IPS-18a (cell line): ENCODE measurements around the gene C1orf53.

Experiments
- H3K27ac ChIP-seq: one replicate; pipeline ENCODE4 v1.5.1; 2013; ENCODE audit warnings: low read length
- H3K27me3 ChIP-seq: one replicate; pipeline ENCODE4 v1.6.1; 2013; ENCODE audit warnings: mild to moderate bottlenecking, low read length; ENCODE audit not compliant: control insufficient read depth, insufficient read depth
- H3K36me3 ChIP-seq: one replicate; pipeline ENCODE4 v1.6.1; 2013; ENCODE audit warnings: low read depth, low read length; ENCODE audit not compliant: control insufficient read depth
- H3K4me1 ChIP-seq: one replicate; pipeline ENCODE4 v1.6.1; 2013; ENCODE audit warnings: low read depth, low read length; ENCODE audit not compliant: control insufficient read depth
- H3K4me3 ChIP-seq: one replicate; pipeline ENCODE4 v1.5.1; 2013; ENCODE audit warnings: low read length
- H3K9ac ChIP-seq: one replicate; pipeline ENCODE4 v1.6.1; 2013; ENCODE audit warnings: mild to moderate bottlenecking, low read length, moderate library complexity
- H3K9me3 ChIP-seq: one replicate; pipeline ENCODE4 v1.6.1; 2013; ENCODE audit warnings: low read depth, low read length; ENCODE audit not compliant: control insufficient read depth

C1orf53 gene

GRCh38 chr1:197915862-197916499, 13.6 kb downstream of the C1orf53 start:
- H3K9ac ChIP-seq: no peak overlapping the region
- peaks cover 100% of the 10 kb centered on the region for H3K27me3 ChIP-seq
- peaks cover 53% of the 10 kb centered on the region for H3K4me1 ChIP-seq

DNA sequence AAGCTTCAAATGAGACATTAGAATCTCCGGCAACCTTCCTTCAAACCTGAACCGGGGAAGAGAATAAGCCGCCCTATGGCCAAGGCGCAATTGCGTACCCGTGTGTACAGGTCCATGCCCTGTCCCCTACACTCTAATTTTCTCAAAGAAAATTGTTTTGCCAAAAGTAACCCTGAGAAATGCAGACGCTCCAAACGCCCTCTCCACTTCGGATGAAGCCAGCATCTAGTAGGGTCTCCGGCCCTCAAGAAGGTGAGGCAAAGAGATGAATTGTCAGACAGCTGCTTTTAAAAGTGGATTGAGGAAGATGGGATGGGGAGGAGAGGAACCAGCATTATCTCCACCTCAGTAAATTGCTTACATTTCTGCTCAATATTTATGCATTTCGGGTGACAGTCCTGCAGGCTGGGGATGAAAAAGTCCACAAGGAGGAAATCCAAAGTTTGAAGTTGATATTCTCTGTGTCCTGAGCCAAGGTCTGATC, 14.1 kb downstream of the C1orf53 start:
- Histone ChIP-seq H3K9ac (no peak overlapping the region), H3K36me3 (no peaks in the 10 kb centered on the region), H3K9me3 (no peaks in the 10 kb centered on the region), H3K27ac (no peak overlapping the region), H3K4me1 (peaks cover 53% of the 10 kb centered on the region), H3K27me3 (peaks cover 100% of the 10 kb centered on the region), H3K4me3 (peak overlapping the region; percentile 15)

More at GRCh38 chr1:197915862-197916499, 13.6 kb downstream of the C1orf53 start:
- Histone ChIP-seq H3K4me3 (peak overlapping the region; percentile 15), H3K9me3 (no peaks in the 10 kb centered on the region), H3K36me3 (no peaks in the 10 kb centered on the region), H3K27ac (no peak overlapping the region)

DNA sequence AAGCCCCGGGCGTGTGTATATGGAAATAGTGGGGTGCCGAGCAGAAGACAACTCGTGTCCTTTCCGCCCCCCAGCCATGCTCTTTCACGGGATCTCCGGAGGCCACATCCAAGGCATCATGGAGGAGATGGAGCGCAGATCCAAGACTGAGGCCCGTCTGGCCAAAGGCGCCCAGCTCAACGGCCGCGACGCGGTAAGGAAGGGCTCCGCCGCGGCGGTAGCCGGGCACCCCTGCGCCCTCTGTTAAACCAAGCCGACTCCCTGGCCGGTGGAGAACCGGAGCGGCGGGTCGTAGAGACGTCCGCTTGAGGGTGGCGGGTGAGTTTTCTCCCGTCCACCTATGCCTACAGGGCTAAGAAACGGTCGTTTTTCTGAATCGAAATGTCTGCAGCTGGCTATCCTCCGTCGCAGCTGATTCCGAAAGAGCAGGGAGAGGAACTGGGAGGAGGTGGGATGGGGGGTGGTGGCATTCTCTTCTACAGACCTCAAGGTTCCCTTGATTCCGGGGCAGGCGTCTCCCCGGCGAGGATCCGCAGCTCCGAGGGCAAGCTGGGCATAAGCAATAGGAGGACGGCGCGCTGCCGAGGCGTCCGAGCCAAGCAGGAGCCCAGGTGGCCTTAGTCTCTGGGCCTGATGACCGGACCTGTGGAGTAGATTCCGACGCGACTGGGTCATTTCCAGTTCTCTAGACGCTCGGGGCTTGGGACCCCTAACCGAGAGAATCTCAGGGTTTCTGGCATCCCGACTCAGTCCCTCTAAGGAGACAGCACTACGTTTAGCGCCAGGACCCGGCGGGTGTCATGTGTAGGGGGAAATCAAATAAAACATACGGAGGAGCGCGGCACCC, 15.6 kb downstream of the C1orf53 start:
- H3K4me1 ChIP-seq: peaks cover 47% of the 10 kb centered on the region
- H3K27me3 ChIP-seq: peaks cover 100% of the 10 kb centered on the region
- no peaks in the 10 kb centered on the region for H3K36me3 ChIP-seq
- peak overlapping the region; percentile 37 for H3K4me3 ChIP-seq
- H3K9ac ChIP-seq: no peak overlapping the region
- no peaks in the 10 kb centered on the region for H3K9me3 ChIP-seq
- H3K27ac ChIP-seq: no peak overlapping the region

- no peak overlapping the region for H3K27ac ChIP-seq
- peaks cover 40% of the 10 kb centered on the region for H3K4me1 ChIP-seq
- peaks cover 100% of the 10 kb centered on the region for H3K27me3 ChIP-seq
- H3K4me3 ChIP-seq: peak overlapping the region; percentile 37
- no peaks in the 10 kb centered on the region for H3K9me3 ChIP-seq
- H3K9ac ChIP-seq: no peak overlapping the region
- H3K36me3 ChIP-seq: no peaks in the 10 kb centered on the region
Observed at GRCh38 chr1:197918807-197919345, 16.4 kb downstream of the C1orf53 start.

GRCh38 chr1:197919346-197920066, 17.1 kb downstream of the C1orf53 start:
- no peak overlapping the region for H3K9ac ChIP-seq
- peak overlapping the region; percentile 31 for H3K4me3 ChIP-seq
- H3K9me3 ChIP-seq: no peaks in the 10 kb centered on the region
- H3K4me1 ChIP-seq: peaks cover 40% of the 10 kb centered on the region
- H3K36me3 ChIP-seq: no peaks in the 10 kb centered on the region
- no peak overlapping the region for H3K27ac ChIP-seq
- peaks cover 100% of the 10 kb centered on the region for H3K27me3 ChIP-seq

DNA sequence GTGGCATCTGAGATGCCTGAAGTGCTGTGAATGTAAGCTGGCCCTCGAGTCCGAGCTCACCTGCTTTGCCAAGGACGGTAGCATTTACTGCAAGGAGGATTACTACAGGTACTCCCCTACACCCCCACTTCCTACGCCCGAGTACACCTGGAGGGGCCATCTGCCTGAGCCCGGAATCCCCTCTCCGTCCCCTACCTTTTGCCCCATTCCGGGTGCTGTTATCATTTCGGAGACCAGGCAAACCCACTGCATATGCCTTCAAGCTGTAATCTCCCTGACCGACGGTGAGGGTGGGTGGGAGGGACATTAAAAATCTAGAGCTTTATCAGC, 17.6 kb downstream of the C1orf53 start:
- H3K9ac ChIP-seq: no peak overlapping the region
- no peaks in the 10 kb centered on the region for H3K36me3 ChIP-seq
- H3K27me3 ChIP-seq: peaks cover 95% of the 10 kb centered on the region
- no peaks in the 10 kb centered on the region for H3K9me3 ChIP-seq
- peaks cover 34% of the 10 kb centered on the region for H3K4me1 ChIP-seq
- no peak overlapping the region for H3K27ac ChIP-seq
- peak overlapping the region; percentile 31 for H3K4me3 ChIP-seq

DNA sequence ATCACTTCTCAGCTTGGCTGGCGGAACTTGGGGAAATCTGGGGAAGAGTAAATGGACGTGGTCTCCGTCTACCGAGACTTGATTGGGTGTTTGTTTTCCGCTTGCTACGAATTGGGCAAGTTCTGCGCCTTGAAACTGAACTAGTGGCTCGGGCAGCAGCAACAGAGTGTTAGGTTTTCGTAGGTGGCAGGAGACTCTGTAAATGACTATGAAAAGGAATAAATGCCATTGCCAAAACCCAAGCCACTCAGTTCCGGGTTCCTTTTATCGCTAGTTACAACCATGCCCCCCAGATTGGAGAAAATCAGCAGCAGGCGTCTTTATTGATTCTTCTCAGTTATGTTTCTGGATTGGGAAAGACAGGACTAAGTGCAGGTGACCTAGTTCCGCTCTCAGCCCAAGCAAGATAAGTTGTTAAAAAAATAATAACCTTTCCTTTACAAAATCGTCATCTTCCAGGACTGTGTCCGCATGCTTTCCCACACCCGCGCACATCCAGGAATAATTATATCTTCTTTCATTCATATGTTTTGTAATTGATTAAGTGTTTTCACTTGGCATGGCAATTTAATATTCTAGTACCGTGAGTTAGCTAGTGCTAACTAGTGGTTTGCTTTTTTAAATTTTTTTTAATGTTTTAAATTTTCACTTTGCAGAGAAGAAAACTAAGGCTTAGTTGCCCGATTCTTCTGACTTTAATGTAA, 18.1 kb downstream of the C1orf53 start:
- peaks cover 93% of the 10 kb centered on the region for H3K27me3 ChIP-seq
- H3K4me3 ChIP-seq: peak overlapping the region; percentile 55

DNA sequence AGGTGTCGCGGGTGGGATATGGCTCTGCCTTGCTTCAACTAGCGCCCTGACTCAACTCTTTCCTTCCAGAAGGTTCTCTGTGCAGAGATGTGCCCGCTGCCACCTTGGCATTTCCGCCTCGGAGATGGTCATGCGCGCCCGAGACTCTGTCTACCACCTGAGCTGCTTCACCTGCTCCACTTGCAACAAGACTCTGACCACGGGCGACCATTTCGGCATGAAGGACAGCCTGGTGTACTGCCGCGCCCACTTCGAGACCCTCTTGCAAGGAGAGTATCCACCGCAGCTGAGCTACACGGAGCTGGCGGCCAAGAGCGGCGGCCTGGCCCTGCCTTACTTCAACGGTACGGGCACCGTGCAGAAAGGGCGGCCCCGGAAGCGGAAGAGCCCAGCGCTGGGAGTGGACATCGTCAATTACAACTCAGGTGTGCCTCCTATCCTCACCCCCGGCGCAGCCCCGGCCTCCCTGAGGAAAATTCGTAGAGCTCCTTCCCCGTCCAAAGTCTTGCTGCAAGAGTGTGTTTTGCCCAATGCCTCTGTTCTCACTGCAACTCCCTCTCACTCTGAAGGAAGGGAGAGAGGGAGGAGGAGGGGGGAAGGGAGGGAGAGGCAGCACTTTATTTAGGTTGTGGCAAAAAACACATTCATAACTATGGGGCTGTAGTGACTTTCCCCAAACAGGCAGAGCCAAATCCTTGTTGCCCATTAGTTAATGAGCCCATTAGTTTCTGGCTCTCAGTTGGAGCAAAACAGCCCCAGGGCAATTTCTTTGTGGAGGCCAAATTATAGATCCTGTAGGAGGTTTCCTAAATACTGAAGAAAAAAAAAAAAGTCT, 19.0 kb downstream of the C1orf53 start:
- H3K27me3 ChIP-seq: peaks cover 88% of the 10 kb centered on the region
- no peak overlapping the region for H3K9ac ChIP-seq
- no peaks in the 10 kb centered on the region for H3K36me3 ChIP-seq
- H3K4me3 ChIP-seq: peak overlapping the region; percentile 55
- H3K9me3 ChIP-seq: no peaks in the 10 kb centered on the region
- H3K4me1 ChIP-seq: peaks cover 25% of the 10 kb centered on the region
- no peak overlapping the region for H3K27ac ChIP-seq

More for the DNA sequence above, 18.1 kb downstream of the C1orf53 start:
- no peaks in the 10 kb centered on the region for H3K9me3 ChIP-seq
- no peak overlapping the region for H3K27ac ChIP-seq
- H3K4me1 ChIP-seq: peaks cover 29% of the 10 kb centered on the region
- H3K9ac ChIP-seq: no peak overlapping the region
- H3K36me3 ChIP-seq: no peaks in the 10 kb centered on the region

- Histone ChIP-seq H3K27ac (no peak overlapping the region), H3K4me3 (no peak overlapping the region), H3K36me3 (no peaks in the 10 kb centered on the region), H3K9me3 (no peaks in the 10 kb centered on the region), H3K4me1 (peaks cover 20% of the 10 kb centered on the region), H3K27me3 (peaks cover 83% of the 10 kb centered on the region), H3K9ac (no peak overlapping the region)
Observed at GRCh38 chr1:197922070-197922390, 19.6 kb downstream of the C1orf53 start.

GRCh38 chr1:197923038-197923437, 20.6 kb downstream of the C1orf53 start:
- no peak overlapping the region for H3K27ac ChIP-seq
- peaks cover 74% of the 10 kb centered on the region for H3K27me3 ChIP-seq
- H3K4me3 ChIP-seq: no peak overlapping the region
- H3K4me1 ChIP-seq: peaks cover 13% of the 10 kb centered on the region
- no peaks in the 10 kb centered on the region for H3K9me3 ChIP-seq
- no peak overlapping the region for H3K9ac ChIP-seq
- H3K36me3 ChIP-seq: no peaks in the 10 kb centered on the region
